Heart left ventricle (tissue), 13 donors: Measurements from ENCODE around the gene SOHLH1.

Experiments used
- CTCF ChIP-seq, 12 donors: fragments of 200-600 bp; sonication (generic) in 4 of 12; IDR thresholded peaks; one replicate each; pipeline versions ENCODE4 v1.5.0 to v1.8.0; 2018 to 2022; ENCODE audit warnings: antibody characterized with exemption in 12 of 12, mild to moderate bottlenecking in 5 of 12
- POLR2A ChIP-seq, 2 donors: fragments of 450-650 bp; IDR thresholded peaks; one replicate each; pipeline ENCODE4 v1.6.1; 2017; ENCODE audit warnings: antibody characterized with exemption in 2 of 2, mild to moderate bottlenecking in 2 of 2, moderate library complexity in 2 of 2
- donor health status: ischemic (EF 13 %, LVEDD 7.1; RV severe dilation, severe dysfunction).
- donor health status: DM: no; HTN: yes; CAD: no.
- donor health status: DM: no; HTN: no; CAD: no.
- donor health status: ischemic (EF 25% LVEDD 6.9; RV normal size, moderate dysfunction).
- donor health status: ischemic (EF 25% LVEDD 5.7; RV mildly dilated, moderate dysfunction).
- donor health status: ischemic (EF 35%, LVEDD 5.7; RV mildly dilated, moderate dysfunction).
- donor health status: nonischemic (EF 11% LVEDD 7.7; RV severe dilation, severe dysfunction).
- donor health status: DM: yes; HTN: yes; CAD: no.
- donor health status: PGD.
- donor health status: ischemic (EF 29% LVEDD 5.4; RV normal size, mild dysfunction).
- donor health status: nonischemic (EF 23%, LVEDD 6.1; RV moderate dilation, normal function).

GRCh38 chr9:135667463-135668001 is 31.7 kb downstream of the SOHLH1 start:
- no peak for TF ChIP-seq POLR2A (IDR thresholded peaks at IDR 0.05)
- no peak for TF ChIP-seq CTCF (IDR thresholded peaks at IDR 0.05)
